Heart left ventricle (tissue), 16 donors: ENCODE measurements around the gene TREH. TPM values are rescaled to one million over a fixed set of nuclear protein-coding genes. Genes with fewer than 3 reads are reported as not detected.
"Not testable (repeated sequence)": the region's sequence is repeated elsewhere in the genome, so short reads cannot be mapped to it uniquely, and the experiment has no call there.

Source experiments
- ATAC-seq, 4 donors: fragments of 200-7000 bp; cut with Tn5 transposase; one replicate each; pipeline ENCODE4 v1.9.1; 2020 to 2022; ENCODE audit warnings: moderate library complexity in 4 of 4, mild to moderate bottlenecking in 3 of 4, moderate number of reproducible peaks in 1 of 4
- DNase-seq, 5 donors: peaks; one replicate each; pipeline ENCODE4 v3.0.0-alpha.2; 2020
- H3K27ac ChIP-seq, 12 donors: fragments of 200-600 bp; sonication (generic) in 4 of 12; one replicate each; pipeline versions ENCODE4 v1.5.0 to v1.8.0; 2016 to 2022; ENCODE audit warnings: mild to moderate bottlenecking in 2 of 12
- H3K27me3 ChIP-seq, 9 donors: fragments of 200-600 bp; sonication (generic) in 2 of 9; one replicate each; pipeline versions ENCODE4 v1.5.1 to v1.8.0; 2016 to 2022; ENCODE audit warnings: mild to moderate bottlenecking in 3 of 9
- H3K36me3 ChIP-seq, 9 donors: fragments of 200-600 bp; sonication (generic) in 2 of 9; one replicate each; pipeline versions ENCODE4 v1.5.0 to v1.8.0; 2018 to 2022; ENCODE audit warnings: mild to moderate bottlenecking in 2 of 9
- H3K4me1 ChIP-seq, 12 donors: fragments of 200-600 bp; sonication (generic) in 4 of 12; one replicate each; pipeline versions ENCODE4 v1.5.0 to v1.8.0; 2016 to 2022; ENCODE audit warnings: mild to moderate bottlenecking in 3 of 12
- H3K4me3 ChIP-seq, 12 donors: fragments of 200-600 bp; sonication (generic) in 4 of 12; one replicate each; pipeline versions ENCODE4 v1.5.0 to v1.8.0; 2017 to 2022; ENCODE audit warnings: mild to moderate bottlenecking in 9 of 12, moderate library complexity in 4 of 12
- H3K9me3 ChIP-seq, 12 donors: fragments of 200-600 bp; sonication (generic) in 4 of 12; one replicate each; pipeline versions ENCODE4 v1.5.0 to v1.8.0; 2016 to 2022; ENCODE audit warnings: mild to moderate bottlenecking in 1 of 12
- POLR2A ChIP-seq, 2 donors: fragments of 450-650 bp; IDR thresholded peaks; one replicate each; pipeline ENCODE4 v1.6.1; 2017; ENCODE audit warnings: antibody characterized with exemption in 2 of 2, mild to moderate bottlenecking in 2 of 2, moderate library complexity in 2 of 2
- WGBS, 4 donors: extraction: QIAGEN DNeasy Blood & Tissue Kit in 2 of 4; methylation state at CpG; one replicate each; pipeline versions ENCODE4 v1.1.5 to v1.1.7; 2013 to 2018; 5-methylcytosine and 5-hydroxymethylcytosine counted together
- intact Hi-C, 10 donors: fragments of 100-400 bp; cut with DNase I; formaldehyde crosslinking; loops; one replicate each; pipeline versions ENCODE4 v1.11.1 to v1.14.2; 2022
- polyA plus RNA-seq, 2 donors: library from polyadenylated mRNA; stranded (reverse); fragments of 200-250 nt; gene quantifications; one replicate each; pipeline ENCODE4 v1.2.3, GENCODE V29; 2013
- total RNA-seq, 9 donors: library from RNA; depleted of rRNA in 2 of 9; stranded (reverse); fragments of >200 nt in 2 of 9; fragmentation: NEBNext Ultra II Directional in 3 of 9; extraction: Animal tissue kit (Norgen Biotek cat#: 25700) in 3 of 9; gene quantifications; one replicate each; pipeline versions ENCODE4 v1.1.0 to v1.2.4, GENCODE V29; 2016 to 2023
- TF ChIP-seq, protein P1 (sequence below), 12 donors: fragments of 200-600 bp; sonication (generic) in 4 of 12; IDR thresholded peaks; one replicate each; pipeline versions ENCODE4 v1.5.0 to v1.8.0; 2018 to 2022; ENCODE audit warnings: antibody characterized with exemption in 12 of 12, mild to moderate bottlenecking in 5 of 12
- donor health status: ischemic (EF 13 %, LVEDD 7.1; RV severe dilation, severe dysfunction).
- donor health status: healthy with polysubstance abuse.
- donor health status: DM: no; HTN: yes; CAD: no.
- donor health status: DM: no; HTN: no; CAD: no.
- donor health status: ischemic (EF 25% LVEDD 6.9; RV normal size, moderate dysfunction).
- donor health status: ischemic (EF 25% LVEDD 5.7; RV mildly dilated, moderate dysfunction).
- donor health status: healthy.
- donor health status: DM: yes; HTN: yes; CAD: no.
- donor health status: ischemic (EF 35%, LVEDD 5.7; RV mildly dilated, moderate dysfunction).
- donor health status: nonischemic (EF 11% LVEDD 7.7; RV severe dilation, severe dysfunction).
- donor health status: DM: yes; HTN: yes; CAD: no.
- donor health status: PGD.
- donor health status: ischemic (EF 29% LVEDD 5.4; RV normal size, mild dysfunction).
- donor health status: nonischemic (EF 23%, LVEDD 6.1; RV moderate dilation, normal function).

TREH gene
- total and polyA plus RNA-seq, 11 donors: 0.17 to 1.7 TPM; not detected in 9

DNA sequence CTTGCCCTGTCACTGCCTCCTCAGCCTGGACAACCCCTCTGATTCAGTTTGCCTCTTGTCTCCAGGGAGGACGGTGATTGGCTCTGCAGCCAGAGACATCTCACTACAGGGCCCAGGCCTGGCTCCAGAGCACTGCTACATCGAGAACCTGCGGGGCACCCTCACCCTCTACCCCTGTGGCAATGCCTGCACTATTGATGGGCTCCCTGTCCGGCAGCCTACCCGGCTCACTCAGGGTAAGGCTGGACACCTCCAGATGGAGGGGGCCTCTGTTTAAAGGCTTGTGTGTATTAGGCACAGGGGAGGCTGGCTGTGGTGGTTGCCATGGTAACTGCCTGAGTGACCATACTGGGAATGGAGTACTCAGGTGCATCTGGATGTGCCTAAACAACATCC lies 63.5 kb downstream of the TREH start:
- 67 to 88% (median 77%) methylated on average over 3 to 5 of the region's 5 CpGs for WGBS, 4 donors
- peak in 2 of 5 donors; percentile 23 to 33 for DNase-seq
- Histone ChIP-seq H3K9me3 (no peaks in the 10 kb centered on the region), H3K36me3 (peaks cover 0 to 73% (median 48%) of the 10 kb centered on the region in 9 donors), H3K27me3 (peaks cover 0 to 6% (median 0%) of the 10 kb centered on the region in 9 donors), H3K27ac (peak overlapping the region in 7 of 12 donors; percentile 12 to 99 (median 82)), H3K4me1 (peaks cover 8 to 94% (median 72%) of the 10 kb centered on the region in 12 donors), H3K4me3 (no peak overlapping the region)
- no peak for ATAC-seq
- TF ChIP-seq, protein P1, sequence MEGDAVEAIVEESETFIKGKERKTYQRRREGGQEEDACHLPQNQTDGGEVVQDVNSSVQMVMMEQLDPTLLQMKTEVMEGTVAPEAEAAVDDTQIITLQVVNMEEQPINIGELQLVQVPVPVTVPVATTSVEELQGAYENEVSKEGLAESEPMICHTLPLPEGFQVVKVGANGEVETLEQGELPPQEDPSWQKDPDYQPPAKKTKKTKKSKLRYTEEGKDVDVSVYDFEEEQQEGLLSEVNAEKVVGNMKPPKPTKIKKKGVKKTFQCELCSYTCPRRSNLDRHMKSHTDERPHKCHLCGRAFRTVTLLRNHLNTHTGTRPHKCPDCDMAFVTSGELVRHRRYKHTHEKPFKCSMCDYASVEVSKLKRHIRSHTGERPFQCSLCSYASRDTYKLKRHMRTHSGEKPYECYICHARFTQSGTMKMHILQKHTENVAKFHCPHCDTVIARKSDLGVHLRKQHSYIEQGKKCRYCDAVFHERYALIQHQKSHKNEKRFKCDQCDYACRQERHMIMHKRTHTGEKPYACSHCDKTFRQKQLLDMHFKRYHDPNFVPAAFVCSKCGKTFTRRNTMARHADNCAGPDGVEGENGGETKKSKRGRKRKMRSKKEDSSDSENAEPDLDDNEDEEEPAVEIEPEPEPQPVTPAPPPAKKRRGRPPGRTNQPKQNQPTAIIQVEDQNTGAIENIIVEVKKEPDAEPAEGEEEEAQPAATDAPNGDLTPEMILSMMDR (IDR thresholded peaks at IDR 0.05): no peak
- TF ChIP-seq POLR2A (IDR thresholded peaks at IDR 0.05): no peak
- intact Hi-C loops: loop anchor here in 1 of 10 donors (5.0 kb wide), 1 partner anchor 41 kb away; no protein-coding TSS in a partner anchor

DNA sequence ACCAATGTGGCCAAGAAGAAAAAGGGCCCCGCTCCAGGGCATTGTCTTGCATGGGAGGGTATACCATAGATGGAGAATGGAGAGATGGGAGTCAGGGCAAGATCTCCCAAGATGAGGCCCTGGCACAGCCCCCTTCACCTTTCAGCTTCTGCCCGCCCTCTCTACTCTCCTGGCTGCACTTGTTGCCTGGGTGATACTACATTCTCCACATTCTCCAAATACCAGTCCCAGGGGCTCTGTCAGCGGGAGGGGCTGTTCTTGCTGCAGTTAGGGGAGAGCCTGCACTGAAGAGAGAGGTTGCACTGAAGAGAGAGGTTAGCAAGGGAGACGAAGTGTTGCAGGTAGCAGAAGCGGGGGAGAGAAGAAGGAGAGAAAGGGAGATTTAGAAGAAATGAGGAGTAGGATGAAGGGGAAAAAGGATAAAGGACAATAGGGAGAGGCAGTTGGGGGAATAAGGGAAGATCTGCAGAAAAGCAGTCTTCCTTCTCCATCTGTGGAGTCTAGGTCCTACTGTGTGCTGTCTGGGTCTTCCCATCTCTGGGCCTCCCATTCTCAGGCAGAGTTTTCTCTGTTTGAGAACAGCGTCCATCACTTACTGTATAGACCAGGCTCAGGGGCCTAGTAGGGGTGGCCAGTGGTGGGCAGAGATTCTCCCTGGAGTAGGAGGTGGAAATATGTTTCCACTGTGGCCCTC lies 64.0 kb downstream of the TREH start:
- intact Hi-C loops: loop anchor here in 1 of 10 donors (5.0 kb wide), 1 partner anchor 42 kb away; no protein-coding TSS in a partner anchor
- Histone ChIP-seq H3K4me3 (no peak overlapping the region), H3K27me3 (peaks cover 0 to 12% (median 0%) of the 10 kb centered on the region in 9 donors), H3K9me3 (no peaks in the 10 kb centered on the region), H3K27ac (peak overlapping the region in 5 of 12 donors; percentile 5 to 99 (median 93)), H3K36me3 (peaks cover 0 to 69% (median 48%) of the 10 kb centered on the region in 9 donors), H3K4me1 (peaks cover 3 to 94% (median 70%) of the 10 kb centered on the region in 12 donors)
- ATAC-seq: no peak
- no peak for TF ChIP-seq POLR2A (IDR thresholded peaks at IDR 0.05)
- TF ChIP-seq, protein P1 (IDR thresholded peaks at IDR 0.05): no peak
- DNase-seq: peak in 1 of 5 donors; percentile 7
- WGBS, 4 donors: 81 to 85% (median 83%) methylated on average over 6 of the region's 6 CpGs

DNA sequence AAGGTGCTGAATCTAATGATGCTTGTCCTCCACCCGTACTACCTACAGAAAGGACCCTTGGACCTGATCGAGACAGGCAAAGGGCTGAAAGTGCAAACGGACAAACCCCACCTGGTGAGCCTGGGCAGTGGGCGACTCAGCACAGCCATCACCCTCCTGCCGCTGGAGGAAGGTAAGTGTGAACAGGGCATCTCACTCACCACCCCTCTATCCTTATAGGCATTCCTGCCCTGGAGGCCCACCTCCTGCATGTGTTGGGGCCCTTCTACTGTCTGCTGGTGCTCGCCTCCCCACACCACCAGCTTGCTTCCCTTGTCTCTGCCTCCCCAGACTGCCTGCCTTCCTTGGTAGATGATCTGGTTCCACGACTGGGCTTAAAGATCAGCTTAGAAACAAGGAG lies 64.9 kb downstream of the TREH start:
- Histone ChIP-seq H3K9me3 (no peaks in the 10 kb centered on the region), H3K27me3 (peaks cover 0 to 17% (median 0%) of the 10 kb centered on the region in 9 donors), H3K4me1 (peaks cover 0 to 93% (median 65%) of the 10 kb centered on the region in 12 donors), H3K27ac (peak overlapping the region in 4 of 12 donors; percentile 11 to 100 (median 58)), H3K4me3 (no peak overlapping the region), H3K36me3 (peaks cover 0 to 60% (median 48%) of the 10 kb centered on the region in 9 donors)
- ATAC-seq (no peak), DNase-seq (peak in 2 of 5 donors; percentile 14 to 23)
- WGBS, 4 donors: 72 to 84% (median 81%) methylated on average over 7 of the region's 7 CpGs
- intact Hi-C loops: no loop called here
- TF ChIP-seq, protein P1 (IDR thresholded peaks at IDR 0.05): no peak
- no peak for TF ChIP-seq POLR2A (IDR thresholded peaks at IDR 0.05)

DNA sequence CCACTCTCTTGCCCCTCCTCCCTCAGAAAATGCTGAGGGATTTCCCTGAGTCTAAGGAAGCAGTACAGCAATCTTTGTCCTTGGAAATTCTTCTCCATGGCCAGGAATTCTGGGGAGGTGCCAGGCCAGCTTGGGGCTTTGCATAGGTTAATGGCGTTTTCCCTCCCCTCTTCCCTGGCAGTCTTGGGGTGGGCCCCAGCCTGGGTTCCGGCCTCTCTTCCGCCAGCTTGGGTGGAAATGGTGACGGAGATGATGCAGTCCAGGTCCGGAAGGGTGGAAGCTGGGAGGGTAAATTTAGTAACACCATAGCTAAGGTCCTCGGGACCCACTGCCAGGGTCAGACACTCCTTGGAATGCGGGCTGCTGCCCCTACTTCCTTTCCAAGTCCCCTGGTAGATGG lies 67.1 kb downstream of the TREH start:
- Histone ChIP-seq H3K36me3 (peaks cover 0 to 45% (median 40%) of the 10 kb centered on the region in 9 donors), H3K4me3 (peak overlapping the region in 8 of 12 donors; percentile 2 to 99 (median 47)), H3K27me3 (peaks cover 0 to 18% (median 0%) of the 10 kb centered on the region in 9 donors), H3K27ac (peak overlapping the region; percentile 36 to 100 (median 90)), H3K4me1 (peaks cover 0 to 78% (median 46%) of the 10 kb centered on the region in 12 donors), H3K9me3 (no peaks in the 10 kb centered on the region)
- WGBS, 4 donors: 22 to 36% (median 31%) methylated on average over 7 of the region's 7 CpGs
- intact Hi-C loops: no loop called here
- TF ChIP-seq, protein P1 (IDR thresholded peaks at IDR 0.05): no peak
- TF ChIP-seq POLR2A (IDR thresholded peaks at IDR 0.05): no peak
- DNase-seq (peak; percentile 68 to 83 (median 82)), ATAC-seq (peak; percentile 5 to 68 (median 20))

DNA sequence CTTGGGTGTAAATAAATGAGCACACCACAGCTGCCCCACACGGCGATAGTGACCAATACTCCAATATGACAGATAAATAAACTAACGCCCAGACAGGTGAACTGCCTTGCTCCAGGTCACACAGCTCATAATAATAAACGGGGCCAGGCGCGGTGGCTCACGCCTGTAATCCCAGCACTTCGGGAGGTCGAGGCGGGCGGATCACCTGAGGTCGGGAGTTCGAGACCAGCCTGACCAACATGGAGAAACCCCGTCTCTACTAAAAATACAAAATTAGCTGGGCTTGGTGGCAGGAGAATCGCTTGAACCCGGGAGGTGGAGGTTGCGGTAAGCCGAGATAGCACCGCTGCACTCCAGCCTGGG lies 68.0 kb downstream of the TREH start:
- intact Hi-C loops, DNase-seq, H3K9me3 ChIP-seq, ATAC-seq: not testable (repeated sequence)
- H3K4me1 ChIP-seq: peaks cover 0 to 72% (median 38%) of the 10 kb centered on the region in 12 donors
- peaks cover 0 to 18% (median 0%) of the 10 kb centered on the region in 9 donors for H3K27me3 ChIP-seq
- peak overlapping the region in 11 of 12 donors; percentile 48 to 99 (median 79) for H3K4me3 ChIP-seq
- peaks cover 0 to 35% (median 32%) of the 10 kb centered on the region in 9 donors for H3K36me3 ChIP-seq
- peak overlapping the region; percentile 47 to 100 (median 93) for H3K27ac ChIP-seq
- WGBS, 4 donors: 52 to 71% (median 64%) methylated on average over 19 of the region's 19 CpGs
